GM19452 (cell line): ENCODE measurements around the gene DDX1.

Experiments
- ATAC-seq: cut with Tn5 transposase; IDR thresholded peaks from one replicate; pipeline ENCODE4 v1.9.1; 2021; ENCODE audit not compliant: unreplicated experiment

DDX1 gene

GRCh38 chr2:15658911-15659310 is 67.2 kb downstream of the DDX1 start:
- no peak for ATAC-seq

DNA sequence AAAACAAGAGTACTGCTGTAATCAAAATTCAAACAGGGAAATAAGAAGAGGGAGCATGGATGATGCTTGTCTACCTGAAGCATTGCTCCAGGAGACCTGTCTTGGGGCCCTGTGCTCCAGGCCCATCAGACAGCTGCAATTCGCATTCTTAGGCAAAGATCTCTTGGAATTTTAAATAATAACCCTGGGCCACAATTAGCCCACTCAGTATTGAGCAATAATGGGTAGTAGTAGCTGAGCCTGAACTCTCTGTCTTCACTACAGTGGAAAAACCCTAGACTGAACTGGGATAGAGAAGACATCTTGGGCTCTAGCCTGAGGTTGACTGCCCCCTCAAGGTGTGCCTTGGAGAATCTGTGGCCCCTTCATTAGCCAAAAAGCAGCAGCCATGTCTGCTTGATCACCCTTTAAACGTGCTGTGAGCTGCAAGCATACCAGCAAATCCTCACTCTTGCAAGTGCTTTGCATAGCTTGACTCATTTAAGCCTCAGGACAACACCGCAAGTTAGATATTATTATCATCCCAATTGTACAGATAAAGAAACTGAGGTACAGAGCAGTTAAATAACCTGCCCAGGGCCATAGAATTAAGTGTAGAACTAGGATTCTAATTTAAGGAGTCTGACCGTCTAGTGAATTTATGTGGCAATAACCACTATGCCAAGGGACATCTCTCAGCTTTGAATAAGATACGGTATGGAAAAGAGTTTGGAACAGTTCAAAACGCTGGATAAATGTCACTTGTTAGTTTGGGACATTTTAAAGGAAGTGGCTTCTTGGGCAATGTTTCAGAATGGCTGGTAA is 69.0 kb downstream of the DDX1 start:
- ATAC-seq = no peak

- no peak for ATAC-seq
Observed at GRCh38 chr2:15661295-15661569, 69.6 kb downstream of the DDX1 start.

DNA sequence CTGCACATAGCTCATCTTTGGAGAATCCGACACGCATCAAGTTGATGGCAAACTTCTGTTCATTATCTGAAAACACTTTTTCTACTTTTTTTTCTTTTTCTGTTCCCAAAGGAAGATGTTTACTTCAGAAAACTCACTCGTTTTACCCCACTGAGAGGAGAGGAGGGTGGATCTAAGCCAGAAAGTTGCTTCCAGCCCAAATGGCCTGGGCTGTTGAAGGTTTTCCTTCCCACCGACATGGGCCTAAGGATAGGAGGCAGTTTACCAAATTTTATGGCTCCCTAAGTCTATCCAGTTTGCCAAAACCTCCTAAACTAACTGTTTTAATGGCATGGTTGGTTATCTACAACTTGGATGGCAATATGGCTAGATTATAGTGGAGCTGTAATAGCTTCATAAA is 70.4 kb downstream of the DDX1 start:
- no peak for ATAC-seq

DNA sequence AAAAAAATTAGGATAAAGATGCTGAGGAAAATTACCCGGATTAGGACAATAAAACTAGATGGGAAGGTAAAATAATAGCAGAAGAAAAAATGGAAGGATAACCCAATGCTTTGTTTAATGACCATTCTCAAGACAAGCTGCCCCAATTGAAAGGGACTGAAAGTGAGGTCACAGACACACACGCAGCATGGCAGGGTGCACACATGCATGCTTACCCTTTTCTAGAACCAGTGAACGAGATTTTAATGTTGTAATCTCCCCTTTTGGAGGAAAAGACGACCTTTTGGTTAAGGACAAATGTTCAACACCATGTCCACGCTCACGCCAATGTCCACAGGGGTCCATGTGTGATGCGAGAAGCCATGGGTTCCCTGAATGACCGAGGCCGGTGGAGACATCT is 70.9 kb downstream of the DDX1 start:
- no peak for ATAC-seq

DNA sequence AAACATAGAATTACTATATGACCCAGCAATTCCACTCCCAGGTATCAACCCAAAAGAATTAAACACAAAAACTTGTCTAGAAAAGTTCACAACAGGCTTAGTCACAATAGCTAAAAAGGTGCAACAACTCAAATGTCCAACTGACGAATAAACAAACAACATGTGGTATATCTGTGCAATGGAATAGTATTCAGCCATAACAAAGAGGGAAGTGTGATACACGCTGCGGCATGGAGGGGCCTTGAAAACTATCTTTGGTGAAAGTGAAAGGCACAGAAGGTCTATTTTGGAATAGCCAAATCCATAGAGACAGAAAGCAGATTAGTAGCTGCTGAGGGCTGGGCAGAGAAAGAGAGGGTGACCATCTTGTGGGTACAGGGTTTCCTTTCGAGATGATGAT is 72.1 kb downstream of the DDX1 start:
- no peak for ATAC-seq

GRCh38 chr2:15664273-15665066 is 72.8 kb downstream of the DDX1 start:
- no peak for ATAC-seq

- no peak for ATAC-seq
Observed at GRCh38 chr2:15665067-15665942, 73.6 kb downstream of the DDX1 start.

- ATAC-seq = no peak
Observed at GRCh38 chr2:15665943-15666460, 74.3 kb downstream of the DDX1 start.

GRCh38 chr2:15666861-15667808 is 75.5 kb downstream of the DDX1 start:
- ATAC-seq = no peak

- ATAC-seq = no peak
Observed at GRCh38 chr2:15667809-15668556, 76.3 kb downstream of the DDX1 start.

DNA sequence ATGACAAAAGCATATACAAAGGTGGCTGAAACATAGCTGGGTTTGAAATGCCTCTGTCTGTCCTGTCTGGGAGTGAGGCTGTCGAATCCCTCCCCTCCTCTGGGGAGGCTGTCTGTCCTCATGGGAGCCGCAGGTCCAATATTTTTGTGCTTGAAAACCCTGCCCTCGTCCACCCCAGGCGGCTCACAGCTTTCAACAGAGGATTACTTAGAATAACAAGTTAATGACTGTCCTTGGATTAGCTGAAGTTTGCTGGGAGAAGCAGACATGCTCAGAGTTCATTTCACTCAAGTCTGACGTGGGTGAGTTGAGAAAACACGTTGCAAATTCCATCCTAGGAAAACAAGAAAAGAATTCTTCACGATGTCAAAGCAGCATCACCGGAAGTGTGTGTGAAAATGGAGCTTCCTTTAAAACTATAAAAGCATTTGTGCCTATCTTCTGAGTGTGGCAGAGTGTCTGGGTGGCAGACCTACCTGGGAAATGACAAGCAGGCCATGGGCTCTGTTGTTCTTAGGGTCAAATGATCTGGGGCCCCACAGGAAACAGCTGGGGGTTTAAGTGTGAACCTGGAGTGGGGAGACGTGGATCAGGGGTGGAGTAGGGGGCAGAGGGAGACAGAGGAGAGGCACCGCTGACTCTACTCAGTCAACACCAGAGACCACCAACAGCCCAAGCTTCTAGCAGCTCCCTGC is 77.1 kb downstream of the DDX1 start:
- ATAC-seq = no peak

DNA sequence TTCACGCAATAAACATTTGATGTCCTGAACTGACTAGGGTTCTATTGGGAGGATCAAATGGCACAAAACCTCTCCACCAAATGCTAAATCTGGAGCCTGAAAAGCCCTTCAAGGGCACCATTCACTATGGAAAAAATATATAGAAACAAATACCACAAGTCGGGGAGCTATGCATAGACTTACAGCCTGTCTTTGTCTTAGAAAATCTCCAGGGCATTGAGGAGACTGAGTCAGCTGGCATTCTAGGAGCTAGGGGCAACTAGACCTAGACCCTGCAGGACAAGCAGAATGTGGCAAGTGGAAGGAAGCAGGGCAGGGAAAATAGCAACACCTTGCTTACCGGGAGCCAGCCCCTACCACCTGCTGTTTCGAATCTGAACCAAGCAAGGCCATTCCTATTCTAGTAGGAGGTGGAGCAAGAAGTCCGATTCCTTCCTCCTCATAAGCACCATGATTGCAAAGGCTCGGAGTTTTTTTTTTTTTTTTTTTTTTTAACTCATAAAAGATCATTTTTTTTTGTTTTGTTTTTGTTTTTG is 77.8 kb downstream of the DDX1 start:
- ATAC-seq = no peak

- no peak for ATAC-seq
Observed at GRCh38 chr2:15670469-15670868, 78.8 kb downstream of the DDX1 start.

DNA sequence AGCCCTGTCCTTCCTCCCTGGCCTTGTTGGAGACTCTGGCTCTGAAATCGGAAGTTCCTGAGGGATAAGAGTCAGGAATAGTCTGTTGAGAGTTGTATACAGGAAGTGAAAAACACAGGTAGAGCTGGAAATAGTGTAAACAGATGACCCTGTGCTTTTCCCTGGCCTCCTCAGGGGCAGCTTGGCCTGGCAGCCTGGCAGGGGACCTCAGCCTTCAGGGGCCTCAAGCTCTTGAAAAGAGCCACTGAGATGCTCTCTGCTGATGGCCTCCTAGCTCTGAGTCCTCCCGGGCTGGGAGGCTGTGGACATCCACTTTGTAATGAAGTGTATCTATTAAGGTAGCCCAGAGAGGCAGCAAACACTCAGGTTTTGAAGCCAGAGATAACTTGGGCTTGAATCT is 79.3 kb downstream of the DDX1 start:
- ATAC-seq = no peak

DNA sequence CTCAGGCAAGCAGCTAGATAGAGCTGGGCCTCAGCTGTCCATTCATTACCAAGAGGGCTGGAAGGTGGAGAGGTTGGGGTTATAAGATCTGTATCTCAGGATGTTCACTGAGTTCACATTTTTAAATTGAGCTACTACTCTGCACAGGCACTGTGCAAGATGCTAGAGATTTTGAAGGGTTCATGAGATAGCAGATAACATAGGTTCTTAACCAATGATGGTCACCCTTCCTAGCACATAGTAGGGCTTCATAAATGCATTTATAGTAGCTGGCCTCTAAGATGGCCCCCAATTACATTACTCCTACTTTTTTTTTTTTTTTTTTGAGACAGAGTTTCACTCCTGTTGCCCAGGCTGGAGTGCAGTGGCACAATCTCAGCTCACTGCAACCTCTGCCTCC is 79.7 kb downstream of the DDX1 start:
- no peak for ATAC-seq

GRCh38 chr2:15671842-15672815 is 80.5 kb downstream of the DDX1 start:
- ATAC-seq = no peak
